ENCODE measurements around the gene LGALS4.
"Not testable (repeated sequence)": the region's sequence is repeated elsewhere in the genome, so short reads cannot be mapped to it uniquely, and the experiment has no call there.

LGALS4 gene

GRCh38 chr19:38813932-38814331 lies 1.2 kb upstream of the LGALS4 start:
- H3K9me3 ChIP-seq (ENCODE audit: control insufficient read depth, low read length); H3K23ac ChIP-seq (ENCODE audit: low read length in 2 of 2); H2BK120ac ChIP-seq (ENCODE audit: low read depth, low read length); H3K27ac ChIP-seq (ENCODE audit: low read length, poor library complexity, severe bottlenecking); H3K4me3 ChIP-seq (ENCODE audit: insufficient read depth in 1 of 2, low read depth in 1 of 2, low read length in 2 of 2); H3K4ac ChIP-seq (ENCODE audit: low read depth in 1 of 2, low read length in 2 of 2); H4K8ac ChIP-seq (ENCODE audit: low read length); H3K4me2 ChIP-seq (ENCODE audit: low read length, poor library complexity, severe bottlenecking); DNase-seq; H2BK15ac ChIP-seq (ENCODE audit: low read depth, poor library complexity, severe bottlenecking); H3K27me3 ChIP-seq (ENCODE audit: control insufficient read depth in 1 of 2, insufficient read depth in 1 of 2, low read length in 2 of 2); H3K9ac ChIP-seq (ENCODE audit: low read length); H3K14ac ChIP-seq (ENCODE audit: low read length in 2 of 2); H2BK12ac ChIP-seq (ENCODE audit: low read length in 2 of 2); H2BK5ac ChIP-seq (ENCODE audit: low read depth, low read length, poor library complexity, severe bottlenecking); H2AFZ ChIP-seq (ENCODE audit: low read depth, low read length); H4K91ac ChIP-seq (ENCODE audit: low read length); H2AK5ac ChIP-seq (ENCODE audit: low read length, severe bottlenecking); H3K4me1 ChIP-seq (ENCODE audit: control insufficient read depth, insufficient read depth, low read depth, low read length); H3K79me1 ChIP-seq (replicated peaks; ENCODE audit: low read length, poor library complexity, severe bottlenecking); H3K18ac ChIP-seq (ENCODE audit: low read depth in 1 of 2, low read length in 2 of 2): not testable (repeated sequence)
- H3K36me3 ChIP-seq (ENCODE audit: control insufficient read depth in 1 of 2, insufficient read depth in 2 of 2, low read depth in 1 of 2, low read length in 2 of 2), result peaks cover 28 to 38% of the 10 kb centered on the region in 2 experiments
- 100% methylated on average over 1 of the region's 2 CpGs for WGBS

DNA sequence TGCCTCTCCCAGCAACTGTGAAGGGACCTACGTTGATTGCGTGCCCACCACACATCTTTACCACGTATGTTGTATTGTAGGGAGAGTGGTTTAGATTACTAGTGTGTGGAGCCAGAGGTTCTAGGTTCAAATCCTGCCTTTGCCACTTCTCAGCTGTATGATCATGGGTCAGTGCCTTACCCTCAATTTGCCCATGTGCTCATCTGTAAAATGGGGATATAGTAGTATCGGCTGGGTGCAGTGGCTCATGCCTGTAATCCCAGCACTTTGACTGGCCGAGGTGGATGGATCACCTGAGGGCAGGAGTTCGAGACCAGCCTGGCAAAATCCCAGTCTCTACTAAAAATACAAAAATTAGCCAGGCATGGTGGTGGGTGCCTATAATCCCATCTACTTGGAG lies 578 bp upstream of the LGALS4 start:
- Histone ChIP-seq H2BK12ac (ENCODE audit: low read length in 2 of 2) (no peak overlapping the region), H2BK15ac (ENCODE audit: low read depth, poor library complexity, severe bottlenecking) (no peak overlapping the region), H2AK5ac (ENCODE audit: low read length, severe bottlenecking) (no peak overlapping the region), H3K27ac (ENCODE audit: low read length, poor library complexity, severe bottlenecking) (no peak overlapping the region), H3K36me3 (ENCODE audit: control insufficient read depth in 1 of 2, insufficient read depth in 2 of 2, low read depth in 1 of 2, low read length in 2 of 2) (peaks cover 28 to 36% of the 10 kb centered on the region in 2 experiments), H3K9ac (ENCODE audit: low read length) (no peak overlapping the region), H2BK5ac (ENCODE audit: low read depth, low read length, poor library complexity, severe bottlenecking) (no peak overlapping the region), H3K14ac (ENCODE audit: low read length in 2 of 2) (no peak overlapping the region), H4K91ac (ENCODE audit: low read length) (no peak overlapping the region), H3K4me1 (ENCODE audit: control insufficient read depth, insufficient read depth, low read depth, low read length) (peaks cover 6% of the 10 kb centered on the region), H3K23ac (ENCODE audit: low read length in 2 of 2) (no peak overlapping the region), H4K8ac (ENCODE audit: low read length) (no peak overlapping the region), H3K4ac (ENCODE audit: low read depth in 1 of 2, low read length in 2 of 2) (no peak overlapping the region), H3K18ac (ENCODE audit: low read depth in 1 of 2, low read length in 2 of 2) (no peak overlapping the region), H3K4me3 (ENCODE audit: insufficient read depth in 1 of 2, low read depth in 1 of 2, low read length in 2 of 2) (no peak overlapping the region), H3K9me3 (ENCODE audit: control insufficient read depth, low read length) (no peaks in the 10 kb centered on the region), H2AFZ (ENCODE audit: low read depth, low read length) (no peak overlapping the region), H3K4me2 (ENCODE audit: low read length, poor library complexity, severe bottlenecking) (no peak overlapping the region), H3K79me1 (replicated peaks; ENCODE audit: low read length, poor library complexity, severe bottlenecking) (peaks cover 4% of the 10 kb centered on the region), H3K27me3 (ENCODE audit: control insufficient read depth in 1 of 2, insufficient read depth in 1 of 2, low read length in 2 of 2) (no peaks in the 10 kb centered on the region), H2BK120ac (ENCODE audit: low read depth, low read length) (no peak overlapping the region)
- no peak for DNase-seq
- WGBS, result 96% methylated on average over 4 of the region's 6 CpGs

GRCh38 chr19:38812009-38812840 lies 520 bp downstream of the LGALS4 start:
- H3K23ac ChIP-seq (ENCODE audit: low read length in 2 of 2), result no peak overlapping the region
- 87% methylated on average over 14 of the region's 18 CpGs for WGBS
- H3K14ac ChIP-seq (ENCODE audit: low read length in 2 of 2), result no peak overlapping the region

DNA sequence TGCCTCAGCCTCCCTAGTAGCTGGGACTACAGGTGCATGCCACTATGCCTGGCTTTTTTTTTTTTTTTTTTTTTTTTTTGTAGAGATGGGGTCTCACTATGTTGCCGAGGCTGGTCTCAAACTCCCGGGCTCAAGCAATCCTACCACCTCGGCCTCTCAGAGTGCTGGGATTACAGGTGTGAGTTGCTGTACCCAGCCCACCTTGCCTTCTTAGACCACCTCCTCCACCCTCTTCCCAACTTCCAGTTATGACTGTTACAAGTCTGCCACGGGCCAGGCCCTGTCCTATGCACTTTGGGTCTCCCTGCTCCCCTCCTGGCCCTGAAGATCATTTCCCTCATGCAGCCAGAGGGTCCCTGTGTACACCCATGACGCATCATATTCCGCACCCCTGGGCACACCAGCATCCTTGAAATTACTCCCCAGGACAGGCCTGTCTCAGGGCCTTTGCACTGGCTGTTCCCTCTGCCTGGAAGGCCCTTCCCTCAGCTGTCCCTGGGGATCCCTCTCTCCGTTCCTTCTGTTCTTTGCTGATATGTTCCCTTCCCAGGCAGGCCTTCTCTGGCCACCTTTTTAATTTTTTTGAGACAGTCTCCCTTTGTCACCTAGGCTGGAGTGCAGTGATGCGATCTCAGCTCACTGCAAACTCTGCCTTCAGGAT lies 3.0 kb downstream of the LGALS4 start:
- Histone ChIP-seq H2BK12ac (ENCODE audit: low read length in 2 of 2) (no peak overlapping the region), H3K4me2 (ENCODE audit: low read length, poor library complexity, severe bottlenecking) (no peak overlapping the region), H3K4me3 (ENCODE audit: insufficient read depth in 1 of 2, low read depth in 1 of 2, low read length in 2 of 2) (no peak overlapping the region), H2BK120ac (ENCODE audit: low read depth, low read length) (no peak overlapping the region), H3K4ac (ENCODE audit: low read depth in 1 of 2, low read length in 2 of 2) (no peak overlapping the region), H3K27me3 (ENCODE audit: control insufficient read depth in 1 of 2, insufficient read depth in 1 of 2, low read length in 2 of 2) (no peaks in the 10 kb centered on the region), H3K4me1 (ENCODE audit: control insufficient read depth, insufficient read depth, low read depth, low read length) (peaks cover 6% of the 10 kb centered on the region), H3K9ac (ENCODE audit: low read length) (no peak overlapping the region), H3K9me3 (ENCODE audit: control insufficient read depth, low read length) (no peaks in the 10 kb centered on the region), H3K18ac (ENCODE audit: low read depth in 1 of 2, low read length in 2 of 2) (no peak overlapping the region), H3K23ac (ENCODE audit: low read length in 2 of 2) (no peak overlapping the region), H2BK15ac (ENCODE audit: low read depth, poor library complexity, severe bottlenecking) (no peak overlapping the region), H2BK5ac (ENCODE audit: low read depth, low read length, poor library complexity, severe bottlenecking) (no peak overlapping the region), H3K36me3 (ENCODE audit: control insufficient read depth in 1 of 2, insufficient read depth in 2 of 2, low read depth in 1 of 2, low read length in 2 of 2) (peaks cover under 1 to 2% of the 10 kb centered on the region in 2 experiments), H4K8ac (ENCODE audit: low read length) (no peak overlapping the region), H3K79me1 (replicated peaks; ENCODE audit: low read length, poor library complexity, severe bottlenecking) (no peaks in the 10 kb centered on the region), H2AFZ (ENCODE audit: low read depth, low read length) (no peak overlapping the region), H4K91ac (ENCODE audit: low read length) (no peak overlapping the region), H3K27ac (ENCODE audit: low read length, poor library complexity, severe bottlenecking) (no peak overlapping the region), H3K14ac (ENCODE audit: low read length in 2 of 2) (no peak overlapping the region), H2AK5ac (ENCODE audit: low read length, severe bottlenecking) (no peak overlapping the region)
- no peak for DNase-seq
- WGBS, result 96% methylated on average over 8 of the region's 8 CpGs

More at GRCh38 chr19:38812009-38812840, 520 bp downstream of the LGALS4 start:
- Histone ChIP-seq H2BK15ac (ENCODE audit: low read depth, poor library complexity, severe bottlenecking) (no peak overlapping the region), H4K8ac (ENCODE audit: low read length) (no peak overlapping the region), H4K91ac (ENCODE audit: low read length) (no peak overlapping the region), H3K4me1 (ENCODE audit: control insufficient read depth, insufficient read depth, low read depth, low read length) (peaks cover 6% of the 10 kb centered on the region), H3K4me3 (ENCODE audit: insufficient read depth in 1 of 2, low read depth in 1 of 2, low read length in 2 of 2) (no peak overlapping the region), H2BK120ac (ENCODE audit: low read depth, low read length) (no peak overlapping the region), H2BK5ac (ENCODE audit: low read depth, low read length, poor library complexity, severe bottlenecking) (no peak overlapping the region), H3K18ac (ENCODE audit: low read depth in 1 of 2, low read length in 2 of 2) (no peak overlapping the region), H3K4me2 (ENCODE audit: low read length, poor library complexity, severe bottlenecking) (no peak overlapping the region), H2BK12ac (ENCODE audit: low read length in 2 of 2) (no peak overlapping the region), H3K79me1 (replicated peaks; ENCODE audit: low read length, poor library complexity, severe bottlenecking) (no peaks in the 10 kb centered on the region), H3K27me3 (ENCODE audit: control insufficient read depth in 1 of 2, insufficient read depth in 1 of 2, low read length in 2 of 2) (no peaks in the 10 kb centered on the region), H3K9me3 (ENCODE audit: control insufficient read depth, low read length) (no peaks in the 10 kb centered on the region), H3K9ac (ENCODE audit: low read length) (no peak overlapping the region), H3K4ac (ENCODE audit: low read depth in 1 of 2, low read length in 2 of 2) (no peak overlapping the region), H2AFZ (ENCODE audit: low read depth, low read length) (no peak overlapping the region), H3K36me3 (ENCODE audit: control insufficient read depth in 1 of 2, insufficient read depth in 2 of 2, low read depth in 1 of 2, low read length in 2 of 2) (peaks cover 21 to 27% of the 10 kb centered on the region in 2 experiments), H2AK5ac (ENCODE audit: low read length, severe bottlenecking) (no peak overlapping the region), H3K27ac (ENCODE audit: low read length, poor library complexity, severe bottlenecking) (no peak overlapping the region)
- no peak for DNase-seq
